ENCODE results near the gene BHLHA9.
"Not testable (repeated sequence)": the region's sequence is repeated elsewhere in the genome, so short reads cannot be mapped to it uniquely, and the experiment has no call there.

BHLHA9 gene

GRCh38 chr17:1302761-1303160, 32.5 kb downstream of the BHLHA9 start:
- no peak for TF ChIP-seq ARNTL (CRISPR knock-in tag; IDR thresholded peaks at IDR 0.05; ENCODE audit: borderline replicate concordance, low read depth)
- no peak for TF ChIP-seq TSHZ2 (CRISPR knock-in tag; IDR thresholded peaks at IDR 0.05)
- TF ChIP-seq TOX (CRISPR knock-in tag; IDR thresholded peaks at IDR 0.05; ENCODE audit: borderline replicate concordance): no peak
- no peak for TF ChIP-seq ESRRG (CRISPR knock-in tag; IDR thresholded peaks at IDR 0.05)
- TF ChIP-seq RARB (CRISPR knock-in tag; IDR thresholded peaks at IDR 0.05): no peak
- ATAC-seq: no peak

DNA sequence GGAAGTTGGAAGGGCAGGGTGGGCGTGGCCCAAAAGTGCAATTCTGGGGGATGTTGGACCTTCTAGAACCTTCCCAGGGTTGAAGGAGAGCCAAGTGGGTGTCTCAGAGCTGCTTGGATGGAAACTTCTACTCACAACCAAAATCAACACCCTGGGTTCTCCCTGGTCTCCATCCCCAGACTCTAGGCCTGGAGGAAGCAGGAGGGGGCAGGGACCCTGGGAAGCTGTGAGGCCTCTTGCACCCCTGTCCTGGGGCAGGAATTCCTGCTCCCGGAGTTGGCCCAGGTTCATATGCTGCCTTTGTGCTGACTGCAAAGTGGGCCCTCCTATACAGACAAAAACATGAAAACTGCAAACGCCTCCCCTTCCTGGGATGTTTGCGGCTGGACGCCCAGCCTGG, 34.3 kb downstream of the BHLHA9 start:
- no peak for ATAC-seq
- TF ChIP-seq TSHZ2 (CRISPR knock-in tag; IDR thresholded peaks at IDR 0.05): no peak
- no peak for TF ChIP-seq ZFP3 (CRISPR knock-in tag; IDR thresholded peaks at IDR 0.05)
- no peak for TF ChIP-seq TOX (CRISPR knock-in tag; IDR thresholded peaks at IDR 0.05; ENCODE audit: borderline replicate concordance)
- TF ChIP-seq RARB (CRISPR knock-in tag; IDR thresholded peaks at IDR 0.05): no peak
- no peak for TF ChIP-seq ZC3H10 (CRISPR knock-in tag; IDR thresholded peaks at IDR 0.05)
- no peak for TF ChIP-seq ARNTL (CRISPR knock-in tag; IDR thresholded peaks at IDR 0.05; ENCODE audit: borderline replicate concordance, low read depth)
- TF ChIP-seq TCF4 (CRISPR knock-in tag; IDR thresholded peaks at IDR 0.05; ENCODE audit: borderline replicate concordance): no peak

DNA sequence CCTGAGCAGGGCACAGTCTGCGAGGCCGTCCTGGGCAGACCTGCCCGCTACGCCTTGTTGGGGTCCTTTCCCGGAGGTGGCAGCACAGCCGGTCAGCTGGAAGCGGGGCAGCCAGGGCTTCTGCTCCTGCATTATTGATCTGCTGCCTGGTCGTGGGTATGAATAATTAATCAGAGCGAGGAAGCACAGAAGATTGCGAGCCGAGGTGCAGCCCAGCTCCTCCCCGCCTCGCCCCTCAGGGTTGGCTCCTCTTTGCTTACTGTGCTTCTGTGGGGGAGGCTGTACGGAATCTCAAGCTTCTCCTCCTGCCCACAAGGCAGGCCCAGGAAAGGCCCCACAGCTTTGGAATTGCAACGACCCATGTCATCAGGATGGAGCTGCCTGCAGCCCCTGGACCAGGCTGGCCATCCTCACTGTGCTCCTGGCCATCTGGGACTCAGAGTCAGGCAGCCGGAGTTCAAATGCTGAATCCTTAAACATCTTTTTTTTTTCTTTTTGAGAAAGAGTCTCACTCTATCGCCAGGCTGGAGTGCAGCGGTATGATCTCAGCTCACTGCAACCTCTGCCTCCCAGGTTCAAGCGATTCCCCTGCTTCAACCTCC, 34.8 kb downstream of the BHLHA9 start:
- TF ChIP-seq ARNTL (CRISPR knock-in tag; IDR thresholded peaks at IDR 0.05; ENCODE audit: borderline replicate concordance, low read depth) (no peak), CSDC2 (CRISPR knock-in tag; IDR thresholded peaks at IDR 0.05) (no peak), TSHZ2 (CRISPR knock-in tag; IDR thresholded peaks at IDR 0.05) (no peak), ISL1 (CRISPR knock-in tag; IDR thresholded peaks at IDR 0.05) (no peak), PPARA (CRISPR knock-in tag; IDR thresholded peaks at IDR 0.05; ENCODE audit: borderline replicate concordance) (no peak), ZNF565 (CRISPR knock-in tag; conservative IDR thresholded peaks at IDR 0.05; ENCODE audit: low read depth) (no peak), ZFP30 (CRISPR knock-in tag; IDR thresholded peaks at IDR 0.05) (no peak), BACH2 (CRISPR knock-in tag; IDR thresholded peaks at IDR 0.05; ENCODE audit: borderline replicate concordance) (no peak), RARB (CRISPR knock-in tag; IDR thresholded peaks at IDR 0.05) (no peak)
- TF ChIP-seq, protein P1, sequence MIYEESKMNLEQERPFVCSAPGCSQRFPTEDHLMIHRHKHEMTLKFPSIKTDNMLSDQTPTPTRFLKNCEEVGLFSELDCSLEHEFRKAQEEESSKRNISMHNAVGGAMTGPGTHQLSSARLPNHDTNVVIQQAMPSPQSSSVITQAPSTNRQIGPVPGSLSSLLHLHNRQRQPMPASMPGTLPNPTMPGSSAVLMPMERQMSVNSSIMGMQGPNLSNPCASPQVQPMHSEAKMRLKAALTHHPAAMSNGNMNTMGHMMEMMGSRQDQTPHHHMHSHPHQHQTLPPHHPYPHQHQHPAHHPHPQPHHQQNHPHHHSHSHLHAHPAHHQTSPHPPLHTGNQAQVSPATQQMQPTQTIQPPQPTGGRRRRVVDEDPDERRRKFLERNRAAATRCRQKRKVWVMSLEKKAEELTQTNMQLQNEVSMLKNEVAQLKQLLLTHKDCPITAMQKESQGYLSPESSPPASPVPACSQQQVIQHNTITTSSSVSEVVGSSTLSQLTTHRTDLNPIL (CRISPR knock-in tag; IDR thresholded peaks at IDR 0.05; ENCODE audit: low read depth): no peak

DNA sequence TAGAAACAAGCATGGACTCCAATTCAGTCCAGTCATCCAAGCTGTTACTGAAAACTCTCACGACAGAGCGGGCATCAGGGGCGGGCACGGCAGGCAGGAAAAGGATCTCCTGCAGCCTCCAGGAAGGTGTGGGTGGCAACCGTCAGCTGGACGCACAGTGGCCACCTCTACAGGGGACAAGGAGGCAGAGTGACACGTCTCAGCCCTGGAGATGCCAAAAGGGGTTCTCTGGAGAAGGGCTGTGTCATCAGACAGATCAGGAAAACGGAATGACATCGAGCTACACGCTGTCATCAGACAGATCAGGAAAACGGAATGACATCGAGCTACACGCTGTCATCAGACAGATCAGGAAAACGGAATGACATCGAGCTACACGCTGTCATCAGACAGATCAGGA, 37.6 kb downstream of the BHLHA9 start:
- not testable (repeated sequence) for ATAC-seq

More for the DNA sequence above, 34.8 kb downstream of the BHLHA9 start:
- no peak for ATAC-seq

Measured in SK-N-SH treated with all-trans-retinoic acid at 6 μM for 48 hours (cell line).